ENCODE data around the gene PCSK7.

PCSK7 gene

DNA sequence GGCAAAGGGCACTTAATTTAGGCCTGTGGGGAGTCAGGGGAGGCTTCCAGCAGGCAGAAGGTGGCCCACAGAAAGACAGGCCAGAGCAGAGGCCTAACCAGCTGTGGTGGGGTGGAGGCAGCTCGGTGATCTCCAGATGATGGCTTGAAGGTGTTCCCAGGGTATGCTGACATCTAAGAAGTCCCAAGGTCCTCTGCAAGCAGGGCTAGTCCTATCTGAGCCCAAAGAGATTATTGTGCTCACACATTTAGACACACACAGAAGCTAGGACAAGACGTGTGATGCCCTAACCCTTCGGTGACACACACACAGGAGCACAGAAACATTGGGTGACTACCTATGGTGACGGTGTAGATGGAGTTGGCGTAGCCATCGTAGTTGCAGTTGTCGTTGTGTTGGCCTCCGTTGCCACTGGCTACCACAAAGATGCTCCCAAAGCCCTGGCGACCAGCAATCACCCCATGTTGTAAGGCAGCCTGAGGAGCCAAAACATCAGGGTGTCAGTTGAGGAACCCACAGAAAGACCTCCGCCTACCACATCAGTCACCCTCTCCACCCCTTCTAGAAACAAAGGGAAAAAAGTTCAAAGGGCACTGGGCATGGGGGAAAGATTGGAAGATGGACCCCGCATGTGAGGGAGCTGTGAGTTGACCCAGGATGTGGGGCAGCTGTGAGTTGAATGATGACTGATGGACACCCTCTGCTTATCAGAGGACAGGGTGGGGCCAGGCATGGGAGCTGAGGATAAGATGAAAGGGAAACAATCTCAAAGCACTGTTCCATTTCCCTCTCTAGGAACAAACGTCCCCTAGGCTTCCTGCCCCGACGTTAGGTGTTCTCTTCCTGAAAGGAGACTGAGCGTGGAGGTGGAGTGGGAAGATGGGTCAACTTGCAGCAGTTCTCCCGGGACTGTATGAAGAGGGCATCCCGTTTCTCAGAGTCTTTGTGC lies 7.9 kb downstream of the PCSK7 start (continued):
- TF ChIP-seq, protein P1, sequence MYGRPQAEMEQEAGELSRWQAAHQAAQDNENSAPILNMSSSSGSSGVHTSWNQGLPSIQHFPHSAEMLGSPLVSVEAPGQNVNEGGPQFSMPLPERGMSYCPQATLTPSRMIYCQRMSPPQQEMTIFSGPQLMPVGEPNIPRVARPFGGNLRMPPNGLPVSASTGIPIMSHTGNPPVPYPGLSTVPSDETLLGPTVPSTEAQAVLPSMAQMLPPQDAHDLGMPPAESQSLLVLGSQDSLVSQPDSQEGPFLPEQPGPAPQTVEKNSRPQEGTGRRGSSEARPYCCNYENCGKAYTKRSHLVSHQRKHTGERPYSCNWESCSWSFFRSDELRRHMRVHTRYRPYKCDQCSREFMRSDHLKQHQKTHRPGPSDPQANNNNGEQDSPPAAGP (tag by site-specific recombination; IDR thresholded peaks at IDR 0.05): no peak
- no peak for TF ChIP-seq ZBTB48 (tag by site-specific recombination; IDR thresholded peaks at IDR 0.05)
- TF ChIP-seq ZNF585B (tag by site-specific recombination; IDR thresholded peaks at IDR 0.05): no peak
- TF ChIP-seq, protein P2, sequence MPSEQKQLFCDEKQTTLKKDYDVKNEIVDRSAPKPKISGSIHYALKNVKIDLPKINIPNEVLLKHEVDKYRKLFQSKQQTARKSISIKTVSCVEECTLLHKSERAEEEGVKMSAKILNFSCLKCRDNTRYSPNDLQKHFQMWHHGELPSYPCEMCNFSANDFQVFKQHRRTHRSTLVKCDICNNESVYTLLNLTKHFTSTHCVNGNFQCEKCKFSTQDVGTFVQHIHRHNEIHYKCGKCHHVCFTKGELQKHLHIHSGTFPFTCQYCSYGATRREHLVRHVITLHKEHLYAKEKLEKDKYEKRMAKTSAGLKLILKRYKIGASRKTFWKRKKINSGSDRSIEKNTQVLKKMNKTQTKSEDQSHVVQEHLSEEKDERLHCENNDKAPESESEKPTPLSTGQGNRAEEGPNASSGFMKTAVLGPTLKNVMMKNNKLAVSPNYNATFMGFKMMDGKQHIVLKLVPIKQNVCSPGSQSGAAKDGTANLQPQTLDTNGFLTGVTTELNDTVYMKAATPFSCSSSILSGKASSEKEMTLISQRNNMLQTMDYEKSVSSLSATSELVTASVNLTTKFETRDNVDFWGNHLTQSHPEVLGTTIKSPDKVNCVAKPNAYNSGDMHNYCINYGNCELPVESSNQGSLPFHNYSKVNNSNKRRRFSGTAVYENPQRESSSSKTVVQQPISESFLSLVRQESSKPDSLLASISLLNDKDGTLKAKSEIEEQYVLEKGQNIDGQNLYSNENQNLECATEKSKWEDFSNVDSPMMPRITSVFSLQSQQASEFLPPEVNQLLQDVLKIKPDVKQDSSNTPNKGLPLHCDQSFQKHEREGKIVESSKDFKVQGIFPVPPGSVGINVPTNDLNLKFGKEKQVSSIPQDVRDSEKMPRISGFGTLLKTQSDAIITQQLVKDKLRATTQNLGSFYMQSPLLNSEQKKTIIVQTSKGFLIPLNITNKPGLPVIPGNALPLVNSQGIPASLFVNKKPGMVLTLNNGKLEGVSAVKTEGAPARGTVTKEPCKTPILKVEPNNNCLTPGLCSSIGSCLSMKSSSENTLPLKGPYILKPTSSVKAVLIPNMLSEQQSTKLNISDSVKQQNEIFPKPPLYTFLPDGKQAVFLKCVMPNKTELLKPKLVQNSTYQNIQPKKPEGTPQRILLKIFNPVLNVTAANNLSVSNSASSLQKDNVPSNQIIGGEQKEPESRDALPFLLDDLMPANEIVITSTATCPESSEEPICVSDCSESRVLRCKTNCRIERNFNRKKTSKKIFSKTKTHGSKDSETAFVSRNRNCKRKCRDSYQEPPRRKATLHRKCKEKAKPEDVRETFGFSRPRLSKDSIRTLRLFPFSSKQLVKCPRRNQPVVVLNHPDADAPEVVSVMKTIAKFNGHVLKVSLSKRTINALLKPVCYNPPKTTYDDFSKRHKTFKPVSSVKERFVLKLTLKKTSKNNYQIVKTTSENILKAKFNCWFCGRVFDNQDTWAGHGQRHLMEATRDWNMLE (tag by site-specific recombination; conservative IDR thresholded peaks at IDR 0.05; ENCODE audit: low read depth): no peak
- TF ChIP-seq GLI2 (tag by site-specific recombination; IDR thresholded peaks at IDR 0.05; ENCODE audit: borderline replicate concordance, low read depth): no peak
- no peak for TF ChIP-seq ZIC2 (tag by site-specific recombination; IDR thresholded peaks at IDR 0.05)
- no peak for TF ChIP-seq ZNF658 (tag by site-specific recombination; IDR thresholded peaks at IDR 0.05)
- TF ChIP-seq, protein P3, sequence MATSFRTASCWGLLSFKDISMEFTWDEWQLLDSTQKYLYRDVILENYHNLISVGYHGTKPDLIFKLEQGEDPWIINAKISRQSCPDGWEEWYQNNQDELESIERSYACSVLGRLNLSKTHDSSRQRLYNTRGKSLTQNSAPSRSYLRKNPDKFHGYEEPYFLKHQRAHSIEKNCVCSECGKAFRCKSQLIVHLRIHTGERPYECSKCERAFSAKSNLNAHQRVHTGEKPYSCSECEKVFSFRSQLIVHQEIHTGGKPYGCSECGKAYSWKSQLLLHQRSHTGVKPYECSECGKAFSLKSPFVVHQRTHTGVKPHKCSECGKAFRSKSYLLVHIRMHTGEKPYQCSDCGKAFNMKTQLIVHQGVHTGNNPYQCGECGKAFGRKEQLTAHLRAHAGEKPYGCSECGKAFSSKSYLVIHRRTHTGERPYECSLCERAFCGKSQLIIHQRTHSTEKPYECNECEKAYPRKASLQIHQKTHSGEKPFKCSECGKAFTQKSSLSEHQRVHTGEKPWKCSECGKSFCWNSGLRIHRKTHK (tag by site-specific recombination; IDR thresholded peaks at IDR 0.05): no peak

DNA sequence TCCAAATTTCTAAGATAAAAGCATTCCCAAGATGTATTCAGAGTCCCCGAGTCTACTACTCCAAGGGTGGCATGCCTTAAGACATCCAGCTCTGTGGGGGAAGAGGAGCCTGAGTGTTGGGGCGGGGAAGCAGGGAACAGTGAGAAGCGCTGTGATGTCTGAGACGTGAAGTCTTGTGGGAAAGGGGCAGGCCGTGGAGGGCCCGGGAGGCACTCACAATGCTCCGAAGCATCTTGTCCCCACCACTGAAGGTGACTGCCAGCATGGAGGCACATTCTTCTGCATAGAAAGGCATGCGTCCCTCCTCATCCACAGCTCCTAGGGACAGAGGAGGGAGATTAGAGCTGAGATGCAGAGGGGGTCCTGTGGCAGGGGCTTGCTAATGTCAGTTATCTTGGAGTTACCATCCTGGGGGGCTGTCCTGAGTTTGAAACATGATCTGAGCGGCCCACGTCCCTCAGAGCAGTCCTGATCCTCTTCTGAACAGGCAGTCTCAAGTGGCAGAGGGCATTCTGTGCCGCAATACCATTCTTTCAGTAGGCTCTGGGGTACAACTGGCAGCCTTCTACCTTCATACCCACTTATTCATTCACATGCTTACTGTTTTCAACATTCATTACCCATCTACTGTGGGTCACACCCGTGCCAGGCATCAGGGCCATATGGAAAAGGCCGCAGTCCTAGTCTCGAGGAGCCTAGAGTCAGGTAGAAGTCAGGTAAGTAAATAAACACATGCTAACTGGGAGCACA lies 8.7 kb downstream of the PCSK7 start:
- TF ChIP-seq ZNF2 (tag by site-specific recombination; IDR thresholded peaks at IDR 0.05) (no peak), ZNF555 (tag by site-specific recombination; conservative IDR thresholded peaks at IDR 0.05) (no peak), ZNF530 (tag by site-specific recombination; IDR thresholded peaks at IDR 0.05; ENCODE audit: low read depth) (no peak), ZNF146 (tag by site-specific recombination; IDR thresholded peaks at IDR 0.05) (no peak), ZBTB17 (tag by site-specific recombination; IDR thresholded peaks at IDR 0.05) (no peak), ZNF133 (tag by site-specific recombination; IDR thresholded peaks at IDR 0.05) (no peak), KLF10 (tag by site-specific recombination; IDR thresholded peaks at IDR 0.05) (no peak)
- TF ChIP-seq, protein P4, sequence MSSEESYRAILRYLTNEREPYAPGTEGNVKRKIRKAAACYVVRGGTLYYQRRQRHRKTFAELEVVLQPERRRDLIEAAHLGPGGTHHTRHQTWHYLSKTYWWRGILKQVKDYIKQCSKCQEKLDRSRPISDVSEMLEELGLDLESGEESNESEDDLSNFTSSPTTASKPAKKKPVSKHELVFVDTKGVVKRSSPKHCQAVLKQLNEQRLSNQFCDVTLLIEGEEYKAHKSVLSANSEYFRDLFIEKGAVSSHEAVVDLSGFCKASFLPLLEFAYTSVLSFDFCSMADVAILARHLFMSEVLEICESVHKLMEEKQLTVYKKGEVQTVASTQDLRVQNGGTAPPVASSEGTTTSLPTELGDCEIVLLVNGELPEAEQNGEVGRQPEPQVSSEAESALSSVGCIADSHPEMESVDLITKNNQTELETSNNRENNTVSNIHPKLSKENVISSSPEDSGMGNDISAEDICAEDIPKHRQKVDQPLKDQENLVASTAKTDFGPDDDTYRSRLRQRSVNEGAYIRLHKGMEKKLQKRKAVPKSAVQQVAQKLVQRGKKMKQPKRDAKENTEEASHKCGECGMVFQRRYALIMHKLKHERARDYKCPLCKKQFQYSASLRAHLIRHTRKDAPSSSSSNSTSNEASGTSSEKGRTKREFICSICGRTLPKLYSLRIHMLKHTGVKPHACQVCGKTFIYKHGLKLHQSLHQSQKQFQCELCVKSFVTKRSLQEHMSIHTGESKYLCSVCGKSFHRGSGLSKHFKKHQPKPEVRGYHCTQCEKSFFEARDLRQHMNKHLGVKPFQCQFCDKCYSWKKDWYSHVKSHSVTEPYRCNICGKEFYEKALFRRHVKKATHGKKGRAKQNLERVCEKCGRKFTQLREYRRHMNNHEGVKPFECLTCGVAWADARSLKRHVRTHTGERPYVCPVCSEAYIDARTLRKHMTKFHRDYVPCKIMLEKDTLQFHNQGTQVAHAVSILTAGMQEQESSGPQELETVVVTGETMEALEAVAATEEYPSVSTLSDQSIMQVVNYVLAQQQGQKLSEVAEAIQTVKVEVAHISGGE (tag by site-specific recombination; conservative IDR thresholded peaks at IDR 0.05; ENCODE audit: low read depth): no peak
- ChIA-PET CTCF (interaction anchor here (0.7 to 4.0 kb wide), 6 partner anchors 8 to 480 kb away, joined by 3 to 39 read pairs (median 10); partner anchors contain the start of genes APOA5 and PCSK7), POLR2A (interaction anchor here (1.5 to 1.7 kb wide), 2 partner anchors 9 to 45 kb away, joined by 9 to 11 read pairs; partner anchors contain the start of genes PCSK7, RNF214 and SIDT2)
- Histone ChIP-seq H3K36me3 (ENCODE audit: control insufficient read depth in 2 of 2, insufficient read depth in 1 of 2, low read length in 2 of 2) (peaks cover 0 to 87% of the 10 kb centered on the region in 2 experiments; a peak in 1 of 3 replicates), H3K9me3 (ENCODE audit: control insufficient read depth, insufficient read depth, low read depth, low read length) (no peaks in the 10 kb centered on the region), H3K4me1 (ENCODE audit: control insufficient read depth, insufficient read depth, low read length) (peaks cover 3% of the 10 kb centered on the region; the same call in 1 of the 2 replicates), H3K4me3 (ENCODE audit: low read depth, low read length) (no peak overlapping the region), H3K27ac (ENCODE audit: extremely low read depth, low read depth, low read length) (no peak overlapping the region)

Measured in HEK293 (cell line).